EL (cell line): Measurements from ENCODE around the gene ADGRL3.

ENCODE experiments used
- DNase-seq: peaks from one replicate; pipeline ENCODE4 v3.0.0-alpha.2; 2016

Gene ADGRL3

DNA sequence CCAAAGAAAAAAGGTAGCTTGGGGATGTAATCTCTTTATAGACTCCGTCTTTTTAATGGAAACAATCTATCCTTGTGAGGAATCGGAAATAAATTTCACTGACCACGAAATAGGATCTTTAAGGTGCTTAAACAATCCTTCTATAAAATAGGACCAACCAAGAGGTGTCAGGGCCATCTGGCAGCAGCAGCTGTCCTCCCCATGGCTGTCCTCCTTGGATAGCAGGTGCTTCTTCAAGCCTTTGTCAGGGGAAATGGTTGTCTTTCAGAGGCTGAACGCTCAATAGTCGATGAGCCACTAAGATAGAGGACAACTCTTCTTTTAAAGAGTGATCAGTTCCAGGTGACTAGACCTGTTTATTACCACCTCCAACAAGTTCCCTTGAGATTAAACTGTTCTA is 231.0 kb downstream of the ADGRL3 start:
- DNase-seq: no peak

GRCh38 chr4:61437923-61438322 is 237.8 kb downstream of the ADGRL3 start:
- no peak for DNase-seq

DNA sequence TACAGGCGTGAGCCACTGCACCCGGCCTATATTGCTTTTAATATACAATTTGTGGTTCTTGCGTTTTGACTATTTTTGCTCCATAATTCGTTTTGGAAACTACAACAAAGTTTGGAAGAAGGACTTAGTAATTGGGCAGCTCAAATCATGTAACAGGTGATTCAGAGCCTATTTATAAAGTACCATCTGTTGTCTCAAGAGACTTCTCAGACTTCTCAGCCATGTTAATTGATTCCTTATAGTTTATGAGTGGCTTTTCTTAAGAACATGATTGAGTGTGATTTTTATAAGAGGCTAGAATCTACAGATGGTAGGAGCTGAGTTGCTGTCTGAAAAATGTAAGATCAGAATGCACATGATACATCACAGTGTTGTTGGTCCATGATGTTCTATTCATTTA is 240.2 kb downstream of the ADGRL3 start:
- DNase-seq: no peak

DNA sequence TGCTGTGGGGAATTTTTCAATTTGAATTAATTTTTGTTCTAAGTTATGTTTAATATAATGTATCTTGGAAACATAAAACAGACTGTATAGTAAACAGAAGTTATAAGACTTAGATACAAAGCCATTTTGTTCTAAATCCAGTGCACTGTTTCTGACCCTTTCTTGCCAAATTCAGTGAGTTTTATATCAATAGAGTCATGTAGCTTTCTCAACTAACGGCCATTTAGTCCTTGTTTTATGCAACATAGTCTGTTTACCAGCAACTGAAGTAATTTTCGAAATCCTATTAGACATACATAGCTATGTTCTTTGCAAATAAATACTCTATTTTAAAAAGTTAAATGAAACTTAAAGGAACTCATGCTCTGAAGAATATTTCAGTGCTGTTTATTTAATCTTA is 242.8 kb downstream of the ADGRL3 start:
- no peak for DNase-seq

DNA sequence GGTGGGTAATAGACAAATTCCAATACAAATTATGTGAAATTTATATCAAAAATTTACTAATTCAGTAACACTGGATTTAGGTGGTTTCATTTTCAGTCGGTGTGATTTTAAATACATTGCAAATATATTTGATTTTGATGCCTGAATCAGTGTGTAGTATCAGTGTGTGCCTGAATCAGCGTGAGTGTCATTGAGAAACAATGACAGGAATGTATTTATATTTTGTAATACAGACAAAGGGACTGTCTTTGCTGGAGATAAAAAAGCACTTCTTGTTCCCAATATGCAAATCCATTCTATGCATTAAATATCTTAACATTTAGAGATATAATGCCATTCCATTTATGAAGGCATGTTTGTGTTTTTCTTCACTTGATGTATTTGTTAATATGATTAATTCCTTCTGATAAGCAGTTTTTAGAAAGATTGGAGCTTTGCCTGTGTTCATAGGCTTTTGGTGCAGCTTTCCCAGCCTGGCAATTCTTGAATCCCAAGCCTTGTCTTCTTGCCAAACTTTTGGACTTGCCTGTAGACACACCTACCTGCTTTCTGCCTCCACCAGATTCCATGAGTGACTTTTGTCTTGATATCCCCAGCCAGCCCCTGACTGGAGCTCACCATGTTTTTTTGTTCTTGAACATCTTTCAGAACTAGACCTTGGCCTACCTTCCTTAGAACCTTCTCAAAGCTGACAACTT is 243.8 kb downstream of the ADGRL3 start:
- peak; percentile 38 for DNase-seq

DNA sequence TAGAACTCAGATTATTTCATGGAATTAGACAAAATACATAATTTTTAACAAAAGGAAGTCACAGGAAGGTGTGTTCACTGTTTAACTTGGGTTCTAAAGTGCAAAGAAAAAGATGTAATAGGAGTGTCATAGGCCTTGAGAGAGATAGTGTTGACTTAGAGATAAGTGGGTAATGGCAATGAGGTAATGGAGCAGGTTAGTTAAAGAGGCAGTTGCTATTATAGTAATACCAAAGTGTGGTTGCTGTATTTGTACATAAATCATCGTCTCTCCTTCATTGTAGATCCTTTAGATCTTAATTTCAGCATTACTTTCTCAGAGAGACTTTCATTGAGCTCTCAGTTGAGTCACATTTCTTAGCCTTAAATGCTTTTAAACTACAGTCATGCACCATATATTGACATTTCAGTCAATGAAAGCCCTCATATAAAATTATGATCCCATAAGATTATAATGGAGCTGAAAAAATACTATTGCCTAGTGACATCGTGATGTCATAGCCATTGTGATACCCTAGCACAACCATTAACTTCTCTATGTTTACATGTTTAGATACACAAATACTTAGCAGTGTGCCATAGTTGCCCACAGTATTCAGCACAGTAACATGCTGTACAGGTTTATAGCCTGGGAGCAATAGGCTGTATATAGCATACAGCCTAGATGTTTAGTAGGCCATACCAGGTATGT is 245.4 kb downstream of the ADGRL3 start:
- DNase-seq: no peak

- no peak for DNase-seq
Observed at GRCh38 chr4:61446941-61447340, 246.8 kb downstream of the ADGRL3 start.

DNA sequence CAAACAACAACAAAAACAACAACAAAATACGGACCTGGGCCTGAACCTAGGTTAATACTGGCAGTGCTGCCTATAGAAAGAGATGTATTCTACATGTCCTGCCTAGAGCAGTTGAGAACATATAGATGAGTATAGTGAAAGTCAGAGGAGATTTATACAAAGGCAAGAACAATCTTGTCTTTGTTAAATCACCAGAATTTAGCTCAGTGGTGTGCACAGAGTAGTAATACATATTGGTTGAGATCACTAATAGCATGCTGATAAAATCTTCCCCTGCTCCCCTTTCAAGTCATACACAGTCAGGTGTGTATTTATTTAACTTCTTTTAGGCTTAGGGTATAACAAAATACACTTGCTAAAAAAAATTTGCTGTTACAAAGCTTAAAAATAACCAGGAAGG is 247.8 kb downstream of the ADGRL3 start:
- DNase-seq: no peak

- no peak for DNase-seq
Observed at GRCh38 chr4:61451935-61452334, 251.8 kb downstream of the ADGRL3 start.

DNA sequence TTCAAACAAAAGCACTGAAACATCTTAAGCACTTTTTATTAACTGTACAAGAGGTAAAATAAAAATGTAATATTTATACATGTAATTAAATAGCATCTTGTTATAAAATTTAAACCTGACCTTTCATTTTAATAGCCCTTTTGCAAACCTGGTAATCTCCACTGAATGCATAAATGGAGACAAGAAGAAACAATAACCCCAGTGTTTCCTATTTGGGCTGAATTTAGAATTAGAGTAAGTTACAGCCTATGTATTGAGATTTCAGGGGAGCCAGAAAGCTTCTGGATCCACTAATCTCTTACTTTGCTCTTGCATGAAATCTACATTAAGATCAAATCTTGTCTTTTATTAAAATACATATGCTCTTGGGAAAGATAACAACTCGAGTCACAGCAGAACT is 261.8 kb downstream of the ADGRL3 start:
- no peak for DNase-seq

GRCh38 chr4:61462451-61463326 is 262.6 kb downstream of the ADGRL3 start:
- DNase-seq: peak; percentile 3

DNA sequence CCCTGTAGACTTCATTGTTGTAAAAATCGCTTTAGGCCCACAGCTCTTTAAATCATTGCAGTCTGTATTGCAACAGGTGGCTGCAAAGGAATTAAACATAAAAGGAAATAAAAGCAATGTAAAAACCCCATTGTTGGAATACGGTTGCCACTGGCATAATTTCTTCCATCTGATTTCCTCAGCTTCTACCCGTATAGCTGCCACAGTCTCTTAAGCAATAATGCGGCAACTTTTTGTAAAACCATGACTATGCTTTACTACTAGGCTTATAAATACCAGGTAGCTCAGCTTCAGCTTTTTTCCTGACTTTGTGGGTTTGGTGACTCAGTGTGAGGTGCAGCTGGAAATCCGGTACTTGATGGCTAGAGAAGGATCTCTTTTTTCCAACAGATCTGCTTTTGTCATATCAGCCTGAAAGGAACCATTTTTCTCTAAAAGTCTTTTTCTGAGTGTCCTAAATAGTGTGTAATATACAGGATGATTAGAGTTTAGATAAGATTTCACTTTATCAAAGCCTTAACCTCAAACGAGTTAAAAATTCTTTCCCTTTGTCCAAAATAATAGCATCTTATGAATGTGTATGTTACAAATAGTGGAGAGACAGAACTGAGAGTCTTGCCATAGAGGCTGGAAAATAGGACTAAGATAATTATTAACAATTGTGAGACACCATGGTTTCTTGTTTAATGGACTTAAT is 268.0 kb downstream of the ADGRL3 start:
- DNase-seq: no peak

GRCh38 chr4:61473306-61473705 is 273.2 kb downstream of the ADGRL3 start:
- DNase-seq: no peak

DNA sequence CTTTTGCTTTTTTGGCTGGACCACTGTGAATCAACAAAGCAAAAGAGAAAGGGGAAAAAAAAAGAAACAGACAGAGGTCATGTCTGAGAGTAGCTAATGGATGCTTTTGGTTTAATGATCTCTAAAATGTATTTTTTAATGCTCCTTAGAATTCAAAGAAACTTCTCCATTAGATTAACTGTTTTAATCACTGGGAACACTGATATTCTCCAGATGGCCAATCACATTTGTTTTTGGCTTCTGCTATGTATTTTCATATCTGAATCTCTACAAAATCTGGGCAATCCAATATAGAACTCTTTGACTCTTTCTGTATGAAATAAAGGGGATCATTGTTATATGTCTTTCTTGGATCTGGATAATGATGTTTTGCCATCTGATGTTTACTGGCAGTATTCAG is 278.2 kb downstream of the ADGRL3 start:
- DNase-seq: no peak

DNA sequence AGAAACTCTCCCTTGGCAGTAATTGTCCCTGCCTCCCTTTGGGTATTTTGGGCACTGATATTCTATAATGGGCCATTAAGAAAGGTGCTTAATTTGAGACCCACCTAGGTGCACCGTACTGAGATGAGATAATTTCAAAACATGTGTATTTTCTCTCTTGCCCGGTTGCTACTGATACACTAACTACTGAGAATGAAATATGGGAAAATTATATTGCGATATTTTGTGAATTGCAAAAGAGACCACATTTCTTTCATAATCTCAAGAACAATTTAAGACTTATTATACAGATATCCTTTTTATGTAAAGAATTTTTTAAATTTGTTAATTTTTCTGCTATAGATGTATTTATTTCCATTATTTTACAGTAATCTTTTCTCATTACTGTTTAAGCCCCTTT is 284.9 kb downstream of the ADGRL3 start:
- no peak for DNase-seq

- DNase-seq: no peak
Observed at GRCh38 chr4:61489927-61490326, 289.8 kb downstream of the ADGRL3 start.

DNA sequence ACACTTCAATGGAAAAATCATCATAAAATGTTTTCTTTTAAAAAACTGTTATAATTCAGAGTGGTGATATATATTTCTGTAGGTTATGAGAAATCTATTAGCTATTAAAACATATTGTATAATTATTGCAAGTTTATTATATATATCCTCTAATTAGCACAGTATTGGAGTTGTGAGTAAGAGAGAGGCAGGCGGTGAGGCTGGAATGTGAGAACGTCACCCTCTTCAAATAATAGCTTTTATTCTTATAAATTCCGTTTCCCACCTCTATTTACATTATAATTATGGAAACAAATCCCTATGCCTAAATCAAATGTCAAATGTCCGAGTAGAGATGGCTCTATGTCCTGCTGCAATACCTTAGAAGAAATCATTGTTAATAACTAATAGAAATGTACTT is 292.9 kb downstream of the ADGRL3 start:
- DNase-seq: no peak

DNA sequence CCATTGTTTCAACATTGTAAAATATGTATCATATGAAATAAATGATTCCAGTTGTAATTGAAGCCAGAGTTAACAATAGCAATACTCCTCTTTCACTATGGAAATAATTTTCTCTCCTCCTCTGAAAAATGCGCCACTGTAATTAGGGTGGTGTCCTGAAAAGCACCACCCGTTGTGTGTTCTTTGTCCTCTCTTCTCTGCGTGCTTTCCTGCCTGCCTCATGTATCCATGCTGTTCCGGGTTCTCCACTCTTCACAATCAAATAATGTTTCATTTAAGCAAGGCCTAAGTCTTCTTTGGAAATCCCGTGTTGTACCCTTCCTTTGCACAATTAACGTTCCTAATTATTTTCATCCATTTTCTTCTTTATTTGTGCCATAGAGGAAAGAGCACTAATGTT is 293.3 kb downstream of the ADGRL3 start:
- DNase-seq: no peak

DNA sequence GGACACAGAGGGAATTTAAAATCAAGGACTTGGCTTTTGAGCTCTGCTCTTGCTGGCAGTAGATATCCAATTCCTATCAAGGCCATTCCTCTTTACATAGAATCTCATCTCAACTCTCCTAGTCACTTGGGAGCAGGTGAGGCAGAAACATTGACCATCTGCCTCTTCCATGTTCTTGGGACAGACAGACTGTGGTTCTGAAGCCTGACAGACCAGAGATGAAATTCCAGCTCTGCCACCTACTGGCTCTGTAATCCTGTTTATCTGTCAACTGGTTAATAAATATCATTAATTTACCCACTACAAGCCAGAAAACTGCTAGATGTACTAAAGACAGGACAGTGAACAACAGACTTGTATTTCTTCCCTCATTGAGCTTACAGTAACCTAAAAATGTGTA is 300.8 kb downstream of the ADGRL3 start:
- no peak for DNase-seq

DNA sequence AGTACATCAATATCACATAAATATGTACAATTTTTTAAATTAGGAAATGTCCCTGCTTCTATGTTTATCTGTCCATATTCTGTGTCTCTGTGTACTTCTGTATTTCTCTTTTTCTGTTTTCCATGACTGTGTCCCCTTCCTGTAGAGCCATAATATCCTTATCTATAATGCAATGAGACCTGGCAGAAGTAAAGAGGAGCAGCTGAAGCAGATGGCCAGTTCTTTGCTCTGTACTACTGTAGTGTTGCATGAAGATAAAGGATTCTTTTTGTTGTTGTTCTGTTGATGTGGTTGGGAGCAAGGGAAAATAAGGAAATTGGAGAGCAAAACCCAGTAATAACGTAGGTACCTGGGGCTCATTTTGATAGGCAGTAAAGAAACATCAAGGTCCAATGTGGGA is 301.7 kb downstream of the ADGRL3 start:
- no peak for DNase-seq

GRCh38 chr4:61505773-61506685 is 305.9 kb downstream of the ADGRL3 start:
- DNase-seq: no peak

- DNase-seq: no peak
Observed at GRCh38 chr4:61507091-61507490, 307.0 kb downstream of the ADGRL3 start.
